Activated CD4-positive, alpha-beta T cell treated with anti-CD3 and anti-CD28 coated beads, Interleukin-2, amount 10 ng/mL, durations not matched to agents 24 days and 14 days (primary cell): ENCODE results near the gene CDH4. TPM values are rescaled to one million over a fixed set of nuclear protein-coding genes. Genes with fewer than 3 reads are reported as not detected.

Source experiments
- DNase-seq: peaks from one replicate; pipeline ENCODE4 v3.0.0; 2022
- H3K27ac Mint-ChIP-seq: one replicate; pipeline ENCODE4 v1.8.0; 2022; ENCODE audit warnings: mild to moderate bottlenecking, mixed read lengths
- H3K27me3 Mint-ChIP-seq: one replicate; pipeline ENCODE4 v1.8.0; 2022; ENCODE audit warnings: mixed read lengths
- H3K36me3 Mint-ChIP-seq: one replicate; pipeline ENCODE4 v1.8.0; 2022; ENCODE audit warnings: low read depth, mild to moderate bottlenecking, mixed read lengths
- H3K4me1 Mint-ChIP-seq: one replicate; pipeline ENCODE4 v1.8.0; 2021; ENCODE audit warnings: mixed read lengths
- H3K4me3 Mint-ChIP-seq: one replicate; pipeline ENCODE4 v1.8.0; 2022; ENCODE audit warnings: mild to moderate bottlenecking, moderate library complexity, mixed read lengths
- H3K9me3 Mint-ChIP-seq: one replicate; pipeline ENCODE4 v1.8.0; 2021; ENCODE audit warnings: mixed read lengths
- intact Hi-C: fragments of 100-400 bp; cut with micrococcal nuclease; formaldehyde crosslinking; loops from one replicate; pipeline ENCODE4 v1.15.1; 2023
- total RNA-seq: library from RNA; stranded (reverse); gene quantifications from 2 replicates; pipeline ENCODE4 v1.2.3, GENCODE V29; 2022

The CDH4 gene
- total RNA-seq, 1 donor from 2014 or later: not detected

DNA sequence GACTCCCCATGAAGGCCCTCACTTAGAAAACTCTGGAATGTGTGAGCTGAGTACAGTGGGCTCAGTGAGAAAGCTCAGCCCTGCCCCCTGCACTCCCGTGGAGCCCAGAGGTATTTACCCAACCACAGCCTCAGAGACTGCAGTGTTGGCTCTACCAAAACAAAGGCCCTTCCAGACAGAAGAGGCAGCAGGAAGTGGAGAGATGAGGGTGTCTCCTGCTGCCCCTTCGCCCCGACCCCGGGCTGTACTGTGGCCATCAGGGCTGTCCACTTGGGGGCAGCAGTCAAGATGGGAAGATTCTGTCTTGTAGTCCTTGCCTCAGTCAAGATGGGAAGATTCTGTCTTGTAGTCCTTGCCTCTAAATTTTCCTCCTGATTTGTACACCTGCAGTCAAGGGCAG lies 472.3 kb downstream of the CDH4 start:
- DNase-seq: no peak
- Mint-ChIP-seq H3K27me3 (no peaks in the 10 kb centered on the region), H3K4me1 (peaks cover 8% of the 10 kb centered on the region), H3K36me3 (no peaks in the 10 kb centered on the region), H3K9me3 (no peaks in the 10 kb centered on the region), H3K4me3 (no peak overlapping the region), H3K27ac (no peak overlapping the region)
- intact Hi-C loops: no loop called here

DNA sequence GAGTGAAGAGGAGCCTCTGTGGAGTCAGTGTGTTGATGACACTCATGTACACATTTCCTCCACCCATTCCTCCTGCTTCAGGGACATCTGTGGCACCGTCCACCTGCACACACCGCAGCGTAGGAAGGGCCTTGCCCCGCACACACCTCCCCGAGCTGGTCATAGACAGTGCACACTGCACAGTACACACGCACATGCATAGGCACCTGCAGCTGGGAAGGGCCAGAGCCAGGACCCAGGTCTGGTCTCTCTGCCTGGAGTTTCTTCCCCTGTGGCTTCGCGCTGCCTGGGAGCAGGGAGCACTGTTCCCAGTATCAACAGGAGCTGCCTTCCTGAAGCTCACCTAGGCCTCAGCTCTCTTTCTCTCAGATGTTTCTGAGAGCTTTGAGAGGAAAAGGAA lies 473.1 kb downstream of the CDH4 start:
- Mint-ChIP-seq H3K36me3 (no peaks in the 10 kb centered on the region), H3K4me1 (peaks cover under 1% of the 10 kb centered on the region), H3K9me3 (no peaks in the 10 kb centered on the region), H3K27ac (no peak overlapping the region), H3K27me3 (no peaks in the 10 kb centered on the region), H3K4me3 (no peak overlapping the region)
- intact Hi-C loops: no loop called here
- no peak for DNase-seq

DNA sequence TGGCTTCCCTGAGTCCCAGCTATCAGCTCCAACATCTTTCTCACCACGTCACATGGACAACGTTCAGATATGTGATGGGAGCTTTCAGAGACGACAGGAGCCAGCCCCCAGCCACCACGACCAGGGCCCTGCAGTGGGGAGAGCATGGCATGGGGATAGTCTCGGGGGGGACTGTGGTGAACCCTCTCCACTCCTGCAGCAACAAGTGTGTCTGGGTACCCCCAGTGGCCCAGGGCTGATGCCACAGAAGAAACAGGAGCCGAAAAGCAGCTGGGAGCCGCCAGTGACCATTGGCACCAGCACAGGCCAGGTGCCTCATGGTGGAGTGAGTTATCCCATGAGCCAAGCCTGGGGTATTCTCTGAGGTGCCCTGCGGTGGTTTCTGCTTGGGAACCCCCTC lies 473.9 kb downstream of the CDH4 start:
- Mint-ChIP-seq H3K27ac (no peak overlapping the region), H3K4me1 (no peaks in the 10 kb centered on the region), H3K4me3 (no peak overlapping the region), H3K36me3 (no peaks in the 10 kb centered on the region), H3K27me3 (no peaks in the 10 kb centered on the region), H3K9me3 (no peaks in the 10 kb centered on the region)
- no peak for DNase-seq
- intact Hi-C loops: no loop called here

DNA sequence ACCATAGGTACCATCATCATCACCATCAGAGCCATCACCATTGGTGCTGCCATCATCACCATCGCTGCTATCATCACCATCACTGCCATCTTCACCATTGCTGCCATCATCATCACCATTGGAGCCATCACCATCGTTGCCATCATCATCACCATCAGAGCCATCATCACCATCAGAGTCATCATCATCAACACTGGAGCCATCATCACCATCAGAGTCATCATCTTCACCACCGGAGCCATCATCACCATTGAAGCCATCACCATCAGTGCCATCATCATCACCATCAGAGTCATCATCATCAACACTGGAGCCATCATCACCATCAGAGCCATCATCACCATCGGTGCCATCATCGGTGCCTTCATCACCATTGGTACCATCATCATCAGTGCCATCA lies 474.9 kb downstream of the CDH4 start:
- no peaks in the 10 kb centered on the region for H3K9me3 Mint-ChIP-seq
- no peak for DNase-seq
- H3K27ac Mint-ChIP-seq: no peak overlapping the region
- intact Hi-C loops: no loop called here
- no peak overlapping the region for H3K4me3 Mint-ChIP-seq
- H3K27me3 Mint-ChIP-seq: no peaks in the 10 kb centered on the region
- no peaks in the 10 kb centered on the region for H3K36me3 Mint-ChIP-seq
- H3K4me1 Mint-ChIP-seq: no peaks in the 10 kb centered on the region

DNA sequence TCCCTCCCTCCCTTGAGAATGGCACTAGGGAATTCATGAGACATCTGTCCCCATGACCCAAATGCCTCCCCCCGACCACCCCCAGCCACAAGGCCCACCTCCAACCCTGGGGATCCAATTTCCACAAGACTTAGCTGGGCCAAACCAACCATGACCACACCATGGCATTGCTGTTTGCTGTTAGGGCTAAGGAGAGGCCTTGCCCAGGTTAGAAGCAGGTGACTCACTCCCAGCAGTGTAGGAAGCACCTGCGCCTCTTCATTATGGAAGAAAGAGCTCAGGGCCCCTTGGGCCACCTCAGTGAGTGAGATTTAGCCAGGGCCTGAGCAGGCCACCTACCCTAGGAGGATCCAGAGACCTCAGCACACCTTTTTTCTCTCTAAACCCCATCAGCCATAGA lies 475.7 kb downstream of the CDH4 start:
- no peak overlapping the region for H3K4me3 Mint-ChIP-seq
- DNase-seq: no peak
- H3K27me3 Mint-ChIP-seq: no peaks in the 10 kb centered on the region
- no peaks in the 10 kb centered on the region for H3K9me3 Mint-ChIP-seq
- H3K36me3 Mint-ChIP-seq: no peaks in the 10 kb centered on the region
- H3K27ac Mint-ChIP-seq: no peak overlapping the region
- no peaks in the 10 kb centered on the region for H3K4me1 Mint-ChIP-seq
- intact Hi-C loops: no loop called here

DNA sequence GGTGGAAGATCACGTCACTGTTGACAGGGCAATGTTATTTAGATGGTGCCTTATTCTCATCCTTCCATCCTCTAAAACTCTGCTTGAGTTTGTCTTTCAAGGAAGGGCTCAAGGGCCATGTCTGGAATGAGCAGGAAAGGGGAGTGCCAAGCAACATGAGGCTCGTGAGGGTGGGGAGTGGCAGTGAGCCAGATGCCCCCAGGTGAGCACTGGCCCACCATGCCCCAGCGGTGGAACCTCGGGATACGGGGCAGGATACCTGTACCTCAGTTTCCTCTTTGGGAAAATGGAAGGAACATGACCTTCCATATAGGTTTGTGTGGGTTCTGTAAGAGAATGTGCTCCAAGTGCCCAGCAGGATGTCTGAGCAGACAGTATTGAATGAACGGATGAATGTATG lies 476.3 kb downstream of the CDH4 start:
- intact Hi-C loops: no loop called here
- DNase-seq: no peak
- no peaks in the 10 kb centered on the region for H3K9me3 Mint-ChIP-seq
- no peak overlapping the region for H3K27ac Mint-ChIP-seq
- H3K4me1 Mint-ChIP-seq: no peaks in the 10 kb centered on the region
- no peaks in the 10 kb centered on the region for H3K27me3 Mint-ChIP-seq
- no peak overlapping the region for H3K4me3 Mint-ChIP-seq
- no peaks in the 10 kb centered on the region for H3K36me3 Mint-ChIP-seq

DNA sequence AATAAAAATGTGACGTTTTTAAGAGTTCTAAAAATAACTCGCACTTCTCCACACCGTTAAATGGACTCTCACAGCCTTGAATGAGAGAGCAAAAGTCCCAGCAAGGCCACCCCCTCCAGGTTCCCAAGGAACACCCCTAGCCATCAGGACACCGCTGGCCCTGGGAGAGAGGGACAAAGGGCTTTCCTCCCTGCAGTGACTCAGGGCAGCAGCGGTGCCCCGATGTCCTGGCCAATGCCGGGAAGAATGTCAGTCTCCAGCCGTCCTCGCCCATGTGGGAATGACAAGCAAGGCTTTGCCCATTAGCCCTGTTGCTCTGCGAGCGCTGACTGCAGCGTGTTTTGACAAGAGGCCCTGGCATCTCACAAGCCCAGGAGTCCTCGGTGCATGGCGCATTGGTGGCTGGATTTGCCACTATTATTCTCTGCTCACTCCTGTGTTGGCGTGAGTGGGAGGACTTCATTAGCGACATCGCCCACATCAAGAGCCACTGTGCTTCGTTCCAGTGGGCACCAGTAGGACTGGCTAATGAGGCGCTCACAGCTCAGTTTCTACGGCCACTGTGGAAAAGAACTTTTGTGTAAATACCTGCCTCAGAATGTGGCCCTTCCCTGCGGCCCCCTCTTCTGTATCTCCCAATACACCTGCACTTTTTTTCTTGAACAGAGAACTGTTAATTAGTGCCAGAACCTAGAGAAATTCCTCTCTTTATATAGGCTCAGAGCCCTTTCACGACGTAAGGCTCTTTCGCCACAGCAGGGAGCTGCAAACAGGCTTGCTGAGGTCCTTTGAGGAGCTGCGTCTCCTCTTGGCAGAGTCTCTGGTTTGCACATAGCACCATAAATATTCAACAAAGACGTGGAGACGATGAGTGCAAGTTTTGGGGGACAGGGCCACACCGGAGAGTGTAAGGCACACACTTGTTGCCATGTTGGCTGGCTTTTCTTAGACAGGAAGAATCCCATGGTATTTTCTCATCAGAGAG lies 477.0 kb downstream of the CDH4 start:
- Mint-ChIP-seq H3K27ac (no peak overlapping the region), H3K27me3 (no peaks in the 10 kb centered on the region), H3K36me3 (no peaks in the 10 kb centered on the region), H3K9me3 (no peaks in the 10 kb centered on the region), H3K4me3 (no peak overlapping the region), H3K4me1 (no peaks in the 10 kb centered on the region)
- intact Hi-C loops: no loop called here
- DNase-seq: no peak

DNA sequence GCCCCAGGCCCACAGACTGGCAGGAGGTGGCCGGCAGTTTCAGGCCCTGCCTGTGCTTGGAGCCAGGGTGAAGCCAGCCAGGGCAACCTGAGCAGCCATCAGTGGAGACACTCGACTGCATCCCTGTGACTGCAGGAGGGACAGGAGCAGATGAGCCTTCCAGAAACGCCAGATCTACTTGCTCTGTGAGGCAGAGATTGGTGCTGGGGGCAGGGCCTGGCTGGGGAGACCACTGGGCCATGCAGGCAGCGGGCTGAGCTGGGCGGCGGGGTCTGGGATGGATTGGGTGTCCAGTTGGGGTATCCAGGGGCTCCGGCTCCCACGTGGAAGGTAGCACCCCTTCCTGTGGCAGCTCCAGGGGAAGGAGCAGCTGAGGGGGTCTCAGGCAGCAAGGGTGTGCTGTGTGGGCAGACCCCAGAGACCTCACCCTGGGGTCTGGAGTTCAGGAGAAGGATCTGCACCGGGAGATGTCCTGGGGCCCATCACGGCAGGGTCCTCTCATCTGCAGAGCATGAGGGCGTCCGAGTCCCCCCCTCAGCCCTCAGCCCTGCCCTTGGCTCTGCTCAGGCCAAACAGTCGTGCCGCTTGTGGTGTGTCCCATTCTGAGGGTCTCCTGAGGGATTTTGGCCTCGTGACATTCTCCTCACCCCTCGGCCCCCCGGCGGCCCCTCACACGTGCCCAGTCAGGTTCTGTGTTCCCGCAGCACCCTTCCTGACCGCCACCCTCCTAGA lies 478.7 kb downstream of the CDH4 start:
- intact Hi-C loops: no loop called here
- Mint-ChIP-seq H3K36me3 (no peaks in the 10 kb centered on the region), H3K27me3 (no peaks in the 10 kb centered on the region), H3K4me3 (no peak overlapping the region), H3K4me1 (no peaks in the 10 kb centered on the region), H3K9me3 (no peaks in the 10 kb centered on the region), H3K27ac (no peak overlapping the region)
- no peak for DNase-seq

DNA sequence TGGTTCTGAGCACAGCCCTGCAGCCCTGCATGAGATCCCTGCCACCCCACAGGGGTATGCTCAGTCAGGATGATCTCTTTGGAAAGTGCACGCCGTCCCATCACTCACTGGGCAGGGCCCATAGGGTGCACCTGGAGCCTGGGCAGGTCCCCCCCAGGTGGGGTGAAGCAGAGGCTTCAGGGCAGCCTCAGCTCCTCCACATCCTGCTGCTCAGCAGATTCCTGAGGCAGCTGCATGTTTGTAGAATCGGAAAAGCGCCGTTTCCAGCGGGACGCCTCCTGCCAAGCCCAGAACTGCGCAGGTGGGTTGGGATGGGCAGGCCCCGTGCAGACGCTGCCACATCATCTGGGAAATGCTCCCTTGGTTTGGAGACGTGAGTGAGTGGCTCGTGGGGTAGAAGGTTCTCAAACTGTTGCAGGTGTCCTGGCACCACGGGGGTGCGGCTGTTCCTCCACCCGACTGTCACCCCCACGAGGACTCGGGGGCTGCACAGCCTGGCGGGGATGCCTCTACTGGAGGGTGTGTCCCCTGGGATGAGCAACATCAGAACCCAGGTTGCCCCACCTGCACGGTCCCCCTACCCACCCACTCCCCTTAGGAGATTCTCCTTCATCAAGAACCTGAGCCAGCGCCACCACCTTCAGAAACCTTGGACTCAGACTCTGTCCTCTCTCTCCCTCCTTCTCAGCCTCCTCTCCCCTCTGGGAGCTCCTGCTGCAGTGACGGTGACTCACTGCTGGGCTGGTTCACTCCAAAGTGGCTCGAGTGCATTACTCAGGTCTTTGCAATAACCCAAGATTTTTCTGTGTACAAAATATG lies 479.5 kb downstream of the CDH4 start:
- Mint-ChIP-seq H3K9me3 (no peaks in the 10 kb centered on the region), H3K27ac (no peak overlapping the region), H3K4me3 (no peak overlapping the region), H3K4me1 (no peaks in the 10 kb centered on the region), H3K36me3 (no peaks in the 10 kb centered on the region), H3K27me3 (no peaks in the 10 kb centered on the region)
- intact Hi-C loops: no loop called here
- no peak for DNase-seq

DNA sequence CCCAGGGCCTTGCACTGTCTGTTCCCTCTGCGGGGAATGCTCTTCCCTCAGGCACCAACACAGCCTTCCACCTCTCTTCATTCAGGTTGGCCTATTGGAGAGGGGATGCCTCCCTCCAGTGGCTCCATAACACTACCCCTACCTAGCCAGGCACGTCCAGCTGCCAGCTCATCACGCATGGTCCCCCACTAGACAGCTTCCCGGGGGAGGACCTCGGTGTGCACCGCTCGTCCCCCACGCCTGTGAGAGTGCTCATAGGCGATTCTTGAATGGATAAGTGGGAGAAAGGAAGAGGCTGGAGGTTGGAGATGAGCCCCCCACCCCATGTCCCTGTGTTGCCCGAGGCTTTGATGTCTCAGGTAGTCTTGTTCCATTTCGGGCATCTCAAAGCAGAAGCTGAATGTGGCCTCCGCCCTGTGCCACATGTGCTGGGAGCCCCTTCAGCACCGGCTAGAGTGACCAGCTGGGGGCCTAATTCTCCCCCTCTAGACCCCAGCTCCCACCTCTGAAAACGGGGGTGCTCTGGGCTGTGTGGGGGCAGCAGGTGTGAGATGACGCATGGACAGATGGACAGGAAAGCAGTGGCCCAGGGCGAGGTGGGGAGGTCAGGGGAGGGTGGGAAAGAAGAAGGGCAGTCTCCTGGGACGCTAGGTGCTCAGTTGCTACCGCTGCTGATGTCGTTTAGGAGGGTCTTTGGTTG lies 480.6 kb downstream of the CDH4 start:
- intact Hi-C loops: no loop called here
- no peaks in the 10 kb centered on the region for H3K27me3 Mint-ChIP-seq
- H3K4me3 Mint-ChIP-seq: no peak overlapping the region
- H3K36me3 Mint-ChIP-seq: no peaks in the 10 kb centered on the region
- no peak for DNase-seq
- no peak overlapping the region for H3K27ac Mint-ChIP-seq
- H3K9me3 Mint-ChIP-seq: no peaks in the 10 kb centered on the region
- no peaks in the 10 kb centered on the region for H3K4me1 Mint-ChIP-seq

DNA sequence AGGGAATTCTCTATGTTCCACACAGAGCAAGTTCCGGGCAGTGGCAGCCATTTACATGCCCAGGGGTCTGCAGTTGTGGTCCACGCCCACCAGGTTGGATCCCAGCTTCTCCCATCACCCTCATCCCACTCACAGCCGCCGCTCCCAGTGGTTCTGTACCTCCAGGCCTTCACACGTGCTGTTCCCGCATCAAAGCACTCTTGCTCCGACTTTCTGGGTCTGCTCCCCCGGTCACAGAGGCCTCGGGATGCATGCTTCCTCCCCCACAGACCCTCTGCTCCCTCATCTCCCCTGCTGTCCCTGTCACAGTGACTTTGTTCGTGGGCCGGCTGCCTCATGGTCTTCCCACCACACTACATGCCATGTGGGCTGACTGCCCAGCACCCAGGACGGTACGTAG lies 481.2 kb downstream of the CDH4 start:
- no peaks in the 10 kb centered on the region for H3K27me3 Mint-ChIP-seq

DNA sequence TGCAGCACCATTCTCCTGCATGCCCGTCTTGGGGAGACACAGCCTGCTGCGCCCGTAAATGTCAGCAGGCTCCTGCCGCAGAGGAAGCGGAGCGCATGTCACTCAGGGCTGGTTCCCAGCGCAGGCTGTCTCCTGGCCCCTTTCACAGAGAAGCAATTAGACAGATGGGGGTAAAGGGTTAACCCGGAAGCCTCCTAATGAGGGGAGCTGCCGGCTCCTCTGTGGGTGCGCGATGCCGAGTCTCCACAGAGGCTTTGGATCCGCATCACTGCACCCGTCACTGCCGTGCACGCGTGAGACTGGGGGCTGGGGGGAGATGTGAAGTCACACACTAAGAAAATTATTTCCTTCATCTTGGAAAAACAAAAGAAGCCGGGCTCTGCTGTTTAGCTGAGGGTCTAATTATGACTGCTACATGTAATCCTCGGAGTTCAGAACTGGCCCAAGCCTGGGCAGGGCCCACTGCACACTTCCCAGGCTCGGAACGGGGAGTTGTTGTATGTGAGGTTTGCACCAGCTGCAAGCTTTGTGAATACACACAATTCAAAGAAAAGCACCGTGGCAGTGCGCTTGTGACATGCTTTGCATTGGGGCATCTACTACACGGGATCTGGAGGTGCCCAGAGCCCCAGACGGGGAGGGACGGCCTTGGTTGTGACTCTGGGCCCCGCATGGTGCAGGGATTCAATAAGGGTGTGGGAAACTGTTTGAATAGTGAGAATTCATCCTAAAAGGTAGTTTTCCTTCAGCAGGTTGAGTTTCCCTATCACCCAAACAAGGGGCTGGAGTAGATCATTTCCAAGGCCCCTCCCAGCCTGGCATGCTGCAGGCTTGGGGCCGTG lies 482.1 kb downstream of the CDH4 start:
- no peaks in the 10 kb centered on the region for H3K27me3 Mint-ChIP-seq
- no peak overlapping the region for H3K27ac Mint-ChIP-seq
- intact Hi-C loops: no loop called here
- H3K9me3 Mint-ChIP-seq: no peaks in the 10 kb centered on the region
- H3K4me1 Mint-ChIP-seq: no peaks in the 10 kb centered on the region
- H3K36me3 Mint-ChIP-seq: no peaks in the 10 kb centered on the region
- no peak overlapping the region for H3K4me3 Mint-ChIP-seq
- DNase-seq: no peak

More for the DNA sequence above, 481.2 kb downstream of the CDH4 start:
- Mint-ChIP-seq H3K9me3 (no peaks in the 10 kb centered on the region), H3K4me1 (no peaks in the 10 kb centered on the region), H3K36me3 (no peaks in the 10 kb centered on the region), H3K4me3 (no peak overlapping the region), H3K27ac (no peak overlapping the region)
- DNase-seq: no peak
- intact Hi-C loops: no loop called here
